Gastrocnemius medialis (tissue), 4 donors: Measurements from ENCODE around the gene WWP2.

Experiments used
- POLR2A ChIP-seq, 2 donors: fragments of 450-650 bp; IDR thresholded peaks; one replicate each; pipeline ENCODE4 v1.6.1; 2017; ENCODE audit warnings: antibody characterized with exemption in 2 of 2, mild to moderate bottlenecking in 2 of 2, moderate library complexity in 2 of 2
- TF ChIP-seq, protein P1 (sequence below), 5 experiments: fragments of 450-650 bp in 3 of 5; fragments of 200-600 bp in 2 of 5; sonication (generic) in 2 of 5; IDR thresholded peaks in 4 of 5; conservative IDR thresholded peaks in 1 of 5; 1 replicate in 4 of 5; 2 replicates in 1 of 5; pipeline ENCODE4 v1.5.1; 2016 to 2019; ENCODE audit warnings: antibody characterized with exemption in 5 of 5, mild to moderate bottlenecking in 3 of 5, moderate library complexity in 3 of 5

GRCh38 chr16:69779724-69780123 lies 17.6 kb downstream of the WWP2 start:
- TF ChIP-seq, protein P1, sequence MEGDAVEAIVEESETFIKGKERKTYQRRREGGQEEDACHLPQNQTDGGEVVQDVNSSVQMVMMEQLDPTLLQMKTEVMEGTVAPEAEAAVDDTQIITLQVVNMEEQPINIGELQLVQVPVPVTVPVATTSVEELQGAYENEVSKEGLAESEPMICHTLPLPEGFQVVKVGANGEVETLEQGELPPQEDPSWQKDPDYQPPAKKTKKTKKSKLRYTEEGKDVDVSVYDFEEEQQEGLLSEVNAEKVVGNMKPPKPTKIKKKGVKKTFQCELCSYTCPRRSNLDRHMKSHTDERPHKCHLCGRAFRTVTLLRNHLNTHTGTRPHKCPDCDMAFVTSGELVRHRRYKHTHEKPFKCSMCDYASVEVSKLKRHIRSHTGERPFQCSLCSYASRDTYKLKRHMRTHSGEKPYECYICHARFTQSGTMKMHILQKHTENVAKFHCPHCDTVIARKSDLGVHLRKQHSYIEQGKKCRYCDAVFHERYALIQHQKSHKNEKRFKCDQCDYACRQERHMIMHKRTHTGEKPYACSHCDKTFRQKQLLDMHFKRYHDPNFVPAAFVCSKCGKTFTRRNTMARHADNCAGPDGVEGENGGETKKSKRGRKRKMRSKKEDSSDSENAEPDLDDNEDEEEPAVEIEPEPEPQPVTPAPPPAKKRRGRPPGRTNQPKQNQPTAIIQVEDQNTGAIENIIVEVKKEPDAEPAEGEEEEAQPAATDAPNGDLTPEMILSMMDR (IDR thresholded peaks at IDR 0.05 in 4 of 5, conservative IDR thresholded peaks at IDR 0.05 in 1 of 5): no peak
- no peak for TF ChIP-seq POLR2A (IDR thresholded peaks at IDR 0.05)
